VCaP (cell line): Measurements from ENCODE around the gene CMPK1.
"Not testable (repeated sequence)": the region's sequence is repeated elsewhere in the genome, so short reads cannot be mapped to it uniquely, and the experiment has no call there.

Experiments
- H3K27ac ChIP-seq: fragments of 450-650 bp; 2 replicates; pipeline ENCODE4 v1.5.1; 2017
- CTCF ChIP-seq: fragments of 450-650 bp; conservative IDR thresholded peaks from 2 replicates; pipeline ENCODE4 v1.5.1; 2017; ENCODE audit warnings: mild to moderate bottlenecking, moderate library complexity

CMPK1 gene

DNA sequence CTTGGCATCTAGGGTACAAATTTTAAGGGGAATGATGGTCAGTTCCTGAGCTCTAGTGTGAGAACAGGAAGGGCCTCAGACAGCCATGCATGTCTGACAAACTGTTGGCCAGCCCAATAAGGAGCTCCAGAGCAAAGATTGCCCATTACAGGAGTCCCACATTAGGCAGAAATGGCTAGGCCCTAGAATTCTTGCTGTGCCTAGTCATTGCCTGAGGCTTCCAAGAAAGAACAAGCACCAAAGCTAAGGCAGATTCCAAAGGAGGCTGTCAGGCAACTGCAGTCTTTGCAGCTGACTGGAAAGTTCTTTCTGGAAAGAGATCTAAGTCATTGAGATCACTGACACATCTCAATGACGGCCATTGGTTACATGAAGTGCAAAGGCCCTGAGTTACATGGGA lies 15.7 kb upstream of the CMPK1 start:
- H3K27ac ChIP-seq = no peak overlapping the region
- TF ChIP-seq CTCF = no peak

GRCh38 chr1:47319968-47320367 lies 13.6 kb upstream of the CMPK1 start:
- not testable (repeated sequence) for H3K27ac ChIP-seq

DNA sequence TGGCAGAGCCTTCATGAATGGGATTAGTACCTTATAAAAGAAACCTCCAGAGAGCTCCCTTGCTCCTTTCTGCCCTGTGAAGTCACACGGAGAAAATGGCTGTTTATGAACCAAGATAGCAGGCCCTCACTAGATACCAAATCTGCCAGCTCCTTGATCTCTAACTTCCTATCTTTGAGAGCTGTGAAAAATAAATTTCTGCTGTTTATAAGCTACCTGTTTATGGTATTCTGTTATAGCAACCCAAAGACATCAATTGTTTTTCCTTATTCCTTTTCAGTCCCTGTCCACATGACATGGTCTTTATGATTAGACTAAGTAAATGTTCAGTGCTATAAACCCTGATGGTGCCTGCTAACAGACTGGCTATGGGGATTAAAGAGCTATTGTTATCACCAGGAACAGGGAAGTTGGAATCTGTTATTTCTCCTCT lies 10.0 kb upstream of the CMPK1 start:
- peak overlapping the region; percentile 82 for H3K27ac ChIP-seq
- no peak for TF ChIP-seq CTCF

DNA sequence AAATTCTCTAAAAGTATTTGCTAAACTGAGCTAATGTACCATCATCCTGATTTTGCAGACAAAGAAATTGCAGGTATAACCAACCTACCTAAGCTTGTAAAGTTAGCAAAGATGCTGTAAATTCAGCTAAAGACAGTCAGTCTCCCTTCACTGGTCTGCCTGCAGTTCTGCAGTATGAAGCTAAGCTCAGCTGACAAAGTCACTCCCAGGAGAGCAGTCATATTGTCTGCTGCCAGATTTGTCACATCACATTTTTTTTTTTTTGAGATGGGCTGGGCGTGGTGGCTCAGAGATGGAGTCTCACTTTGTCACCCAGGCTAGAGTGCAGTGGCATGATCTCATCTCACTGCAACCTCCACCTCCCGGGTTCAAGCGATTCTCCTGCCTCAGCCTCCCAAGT lies 8.9 kb upstream of the CMPK1 start:
- H3K27ac ChIP-seq = peak overlapping the region; percentile 82
- TF ChIP-seq CTCF = no peak

DNA sequence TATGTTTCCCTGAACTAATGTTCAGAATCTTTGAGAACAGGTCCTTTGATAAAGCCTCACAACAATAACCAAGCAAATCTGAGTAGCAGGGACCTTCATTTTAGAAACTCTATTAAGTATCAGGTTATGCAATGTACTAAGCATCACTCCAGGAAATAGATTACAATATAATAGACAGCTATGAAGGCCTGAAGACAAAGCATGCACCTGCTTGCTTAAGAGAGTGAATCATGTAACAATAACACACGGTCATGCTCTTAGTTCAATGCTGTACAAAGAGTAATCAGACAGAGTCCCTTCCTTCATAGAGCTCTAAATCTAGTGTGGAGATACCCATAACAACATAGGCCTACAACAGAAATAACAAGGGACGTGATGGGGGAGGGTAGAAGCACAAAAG lies 8.1 kb upstream of the CMPK1 start:
- peak overlapping the region; percentile 82; the same call in 1 of the 2 replicates for H3K27ac ChIP-seq
- TF ChIP-seq CTCF = no peak

- H3K27ac ChIP-seq = no peak overlapping the region
- TF ChIP-seq CTCF = no peak
These were observed 7.3 kb upstream of the CMPK1 start for GRCh38 chr1:47326271-47326670.

GRCh38 chr1:47328992-47329391 lies 4.6 kb upstream of the CMPK1 start:
- no peak for TF ChIP-seq CTCF
- no peak overlapping the region for H3K27ac ChIP-seq

GRCh38 chr1:47330212-47330611 lies 3.4 kb upstream of the CMPK1 start:
- no peak overlapping the region for H3K27ac ChIP-seq
- TF ChIP-seq CTCF = no peak
